Measurements from ENCODE around the gene B4GALT3. TPM values are rescaled to one million over a fixed set of nuclear protein-coding genes. Genes with fewer than 3 reads are reported as not detected.

Gene B4GALT3
- total and polyA plus RNA-seq, 5 donors = 16.0 to 21.0 (median 19.6) TPM

GRCh38 chr1:161171696-161172095, 5.6 kb downstream of the B4GALT3 start:
- DNase-seq (peak in 1 of 3 donors; percentile 27), ATAC-seq (no peak)
- H3K27ac ChIP-seq (ENCODE audit: low read length) = no peak overlapping the region
- H3K9me3 ChIP-seq (ENCODE audit: control insufficient read depth, low read length) = no peaks in the 10 kb centered on the region
- WGBS = 82% methylated on average over 12 of the region's 12 CpGs
- peaks cover 5% of the 10 kb centered on the region for H3K4me1 ChIP-seq (ENCODE audit: control insufficient read depth, insufficient read depth, low read length)
- intact Hi-C loops (cut with DNase I) = no loop called here
- no peaks in the 10 kb centered on the region for H3K27me3 ChIP-seq (ENCODE audit: control insufficient read depth, insufficient read depth)
- no peak overlapping the region for H3K4me3 ChIP-seq (ENCODE audit: low read length)

DNA sequence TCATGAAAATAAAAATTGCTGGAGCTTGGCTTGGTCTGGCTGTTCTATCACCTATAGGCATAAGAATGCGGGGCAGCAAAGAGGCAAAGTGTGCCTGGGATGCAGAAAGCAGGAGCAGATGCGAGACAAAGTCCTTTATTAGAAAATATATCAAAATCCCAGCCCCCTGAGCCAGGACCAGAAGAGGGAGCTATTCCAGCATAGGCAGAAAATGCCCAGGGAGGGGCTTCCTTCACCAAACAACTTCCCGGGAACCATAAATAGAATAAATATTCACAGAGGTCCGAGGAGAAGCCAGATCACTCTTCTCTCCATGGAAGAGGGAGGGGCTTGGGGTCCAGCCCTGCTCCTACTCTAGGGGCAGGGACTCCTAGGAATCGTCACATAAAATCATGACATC, 6.1 kb downstream of the B4GALT3 start:
- H3K27me3 ChIP-seq (ENCODE audit: control insufficient read depth, insufficient read depth) = no peaks in the 10 kb centered on the region
- DNase-seq (no peak), ATAC-seq (no peak)
- intact Hi-C loops (cut with DNase I) = no loop called here
- no peak overlapping the region for H3K27ac ChIP-seq (ENCODE audit: low read length)
- H3K9me3 ChIP-seq (ENCODE audit: control insufficient read depth, low read length) = no peaks in the 10 kb centered on the region
- peaks cover 5% of the 10 kb centered on the region for H3K4me1 ChIP-seq (ENCODE audit: control insufficient read depth, insufficient read depth, low read length)
- no peak overlapping the region for H3K4me3 ChIP-seq (ENCODE audit: low read length)
- WGBS = 54% methylated on average over 5 of the region's 5 CpGs

GRCh38 chr1:161168906-161169305, 8.4 kb downstream of the B4GALT3 start:
- ATAC-seq = no peak
- Histone ChIP-seq H3K9me3 (ENCODE audit: control insufficient read depth, low read length) (no peaks in the 10 kb centered on the region), H3K27ac (ENCODE audit: low read length) (no peak overlapping the region), H3K4me3 (ENCODE audit: low read length) (no peak overlapping the region), H3K4me1 (ENCODE audit: control insufficient read depth, insufficient read depth, low read length) (peaks cover 7% of the 10 kb centered on the region), H3K27me3 (ENCODE audit: control insufficient read depth, insufficient read depth) (no peaks in the 10 kb centered on the region)
- 94% methylated on average over 9 of the region's 9 CpGs for WGBS
- DNase-seq = peak in 1 of 3 donors; percentile 32
- intact Hi-C loops (cut with DNase I) = no loop called here

DNA sequence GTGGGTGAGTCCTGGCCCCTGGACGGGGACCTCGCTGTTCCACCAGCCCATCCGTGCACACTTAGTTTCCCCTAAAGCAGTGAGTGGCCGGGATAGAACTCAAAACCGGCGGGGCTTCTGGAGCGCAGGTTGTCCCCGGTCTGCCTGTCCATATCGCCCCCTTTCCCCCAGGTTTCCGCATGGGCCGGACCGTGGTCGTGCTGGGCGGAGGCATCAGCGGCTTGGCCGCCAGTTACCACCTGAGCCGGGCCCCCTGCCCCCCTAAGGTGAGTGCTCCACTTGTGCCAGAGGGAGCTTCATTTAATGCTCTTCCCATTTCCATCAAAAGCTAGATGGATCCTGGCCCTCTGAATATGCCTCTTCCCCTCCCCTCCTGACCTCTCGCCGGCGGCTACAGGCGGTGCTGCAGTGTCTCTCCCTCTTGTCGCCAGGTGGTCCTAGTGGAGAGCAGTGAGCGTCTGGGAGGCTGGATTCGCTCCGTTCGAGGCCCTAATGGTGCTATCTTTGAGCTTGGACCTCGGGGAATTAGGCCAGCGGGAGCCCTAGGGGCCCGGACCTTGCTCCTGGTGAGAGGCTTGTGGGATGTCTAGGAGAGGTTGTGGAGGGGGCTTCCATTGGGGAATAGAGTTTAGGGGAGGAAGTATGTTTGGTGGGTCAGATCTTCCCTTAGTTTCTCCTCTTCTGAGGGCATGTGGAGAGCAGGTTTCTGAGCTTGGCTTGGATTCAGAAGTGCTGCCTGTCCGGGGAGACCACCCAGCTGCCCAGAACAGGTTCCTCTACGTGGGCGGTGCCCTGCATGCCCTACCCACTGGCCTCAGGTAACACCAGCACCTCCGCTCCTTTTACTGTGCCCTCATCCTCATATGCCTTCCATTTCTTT, 10.4 kb downstream of the B4GALT3 start:
- no peaks in the 10 kb centered on the region for H3K27me3 ChIP-seq (ENCODE audit: control insufficient read depth, insufficient read depth)
- H3K4me1 ChIP-seq (ENCODE audit: control insufficient read depth, insufficient read depth, low read length) = peaks cover 4% of the 10 kb centered on the region
- peak overlapping the region; percentile 39 for H3K27ac ChIP-seq (ENCODE audit: low read length)
- no peaks in the 10 kb centered on the region for H3K9me3 ChIP-seq (ENCODE audit: control insufficient read depth, low read length)
- H3K4me3 ChIP-seq (ENCODE audit: low read length) = peak overlapping the region; percentile 55
- ATAC-seq (peak in 1 of 2 donors; percentile 1), DNase-seq (peak in 2 of 3 donors; percentile 32 to 61)
- intact Hi-C loops (cut with DNase I) = no loop called here
- 8% methylated on average over 33 of the region's 33 CpGs for WGBS

DNA sequence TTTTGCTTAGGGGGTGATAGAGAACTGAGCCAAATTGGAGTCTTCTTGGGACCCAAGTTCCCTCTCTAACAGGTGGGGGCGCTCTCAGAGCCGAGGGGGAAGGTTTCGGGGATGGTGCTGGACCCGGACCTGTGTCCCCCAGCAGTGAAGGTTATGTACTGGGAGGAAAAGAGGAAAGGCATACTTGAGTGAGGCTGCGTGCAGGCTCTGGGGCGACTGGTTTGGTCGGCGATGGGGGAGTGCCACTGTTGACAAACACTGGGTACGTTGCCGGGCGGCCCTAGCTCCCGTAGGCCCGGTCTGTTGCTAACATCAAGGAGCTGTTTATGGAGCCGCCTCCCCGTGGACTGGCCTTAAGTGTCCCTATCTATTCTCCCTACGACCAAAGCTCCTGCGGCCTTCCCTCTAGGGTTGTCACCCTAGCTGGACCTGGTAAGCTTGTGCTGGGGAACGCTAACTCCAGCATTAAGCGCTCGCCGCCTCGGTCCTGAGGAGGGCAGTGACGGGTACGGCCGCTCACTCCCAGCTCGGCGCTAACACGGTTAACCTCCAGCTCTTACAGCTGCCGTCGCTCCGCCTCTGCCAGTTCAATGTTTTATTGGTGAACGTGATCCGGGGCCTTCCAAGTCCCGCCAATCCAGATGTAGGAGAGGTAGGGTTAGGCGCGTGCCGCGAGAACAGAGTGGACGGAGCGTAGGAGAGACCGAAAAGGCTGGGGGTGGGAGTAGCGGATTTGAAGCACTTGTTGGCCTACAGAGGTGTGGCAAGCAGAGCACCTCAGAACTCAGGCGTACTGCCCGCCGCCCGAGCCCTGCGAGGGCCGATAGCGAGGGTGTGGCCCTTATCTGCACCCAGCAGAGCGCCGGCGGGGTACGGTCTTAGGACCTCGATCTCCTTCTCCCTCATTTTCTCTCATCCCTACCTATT, 11.3 kb downstream of the B4GALT3 start, which contains the start of gene PPOX:
Gene PPOX (plus strand): TSS at position 685 of the 927 bp plus-strand sequence. CDS start 422 bp downstream, outside the sequence.
- intact Hi-C loops (cut with DNase I) = no loop called here
- H3K9me3 ChIP-seq (ENCODE audit: control insufficient read depth, low read length) = no peaks in the 10 kb centered on the region
- ATAC-seq (peak; percentile 96 to 97), DNase-seq (peak; percentile 96 to 98 (median 97))
- H3K4me1 ChIP-seq (ENCODE audit: control insufficient read depth, insufficient read depth, low read length) = peaks cover 4% of the 10 kb centered on the region
- under 1% methylated on average over 54 of the region's 54 CpGs for WGBS
- no peaks in the 10 kb centered on the region for H3K27me3 ChIP-seq (ENCODE audit: control insufficient read depth, insufficient read depth)
- H3K4me3 ChIP-seq (ENCODE audit: low read length) = peak within 1 kb of the TSS; percentile 55
- peak within 1 kb of the TSS; percentile 94 for H3K27ac ChIP-seq (ENCODE audit: low read length)

DNA sequence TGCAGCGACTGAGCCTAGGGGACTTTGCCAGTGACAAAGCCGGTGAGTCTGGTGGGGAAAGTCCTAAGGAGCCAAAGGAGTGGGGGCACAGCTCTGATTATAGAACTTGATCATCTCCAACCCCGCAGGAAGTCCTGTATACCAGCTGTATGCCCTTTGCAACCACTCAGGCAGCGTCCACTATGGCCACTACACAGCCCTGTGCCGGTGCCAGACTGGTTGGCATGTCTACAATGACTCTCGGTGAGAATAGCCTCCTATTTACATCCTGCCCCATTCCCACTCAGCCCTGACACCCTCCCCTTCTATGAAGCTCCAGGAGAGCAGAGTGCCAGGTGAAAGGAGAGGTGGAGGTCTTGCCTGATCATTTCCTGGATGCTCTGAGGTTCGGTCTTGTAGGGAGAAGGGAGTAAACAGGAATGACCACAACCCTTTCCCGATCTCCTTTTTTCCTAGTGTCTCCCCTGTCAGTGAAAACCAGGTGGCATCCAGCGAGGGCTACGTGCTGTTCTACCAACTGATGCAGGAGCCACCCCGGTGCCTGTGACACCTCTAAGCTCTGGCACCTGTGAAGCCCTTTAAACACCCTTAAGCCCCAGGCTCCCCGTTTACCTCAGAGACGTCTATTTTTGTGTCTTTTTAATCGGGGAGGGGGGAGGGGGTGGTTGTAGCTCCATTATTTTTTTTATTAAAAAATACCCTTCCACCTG, 12.3 kb downstream of the B4GALT3 start:
- H3K27me3 ChIP-seq (ENCODE audit: control insufficient read depth, insufficient read depth) = no peaks in the 10 kb centered on the region
- no peaks in the 10 kb centered on the region for H3K9me3 ChIP-seq (ENCODE audit: control insufficient read depth, low read length)
- peak overlapping the region; percentile 54 for H3K4me3 ChIP-seq (ENCODE audit: low read length)
- DNase-seq (peak in 1 of 3 donors; percentile 56), ATAC-seq (no peak)
- H3K27ac ChIP-seq (ENCODE audit: low read length) = peak overlapping the region; percentile 94
- intact Hi-C loops (cut with DNase I) = no loop called here
- peaks cover 4% of the 10 kb centered on the region for H3K4me1 ChIP-seq (ENCODE audit: control insufficient read depth, insufficient read depth, low read length)
- whole genome bisulfite sequencing = 59% methylated on average over 14 of the region's 14 CpGs

- Histone ChIP-seq H3K4me1 (ENCODE audit: control insufficient read depth, insufficient read depth, low read length) (peaks cover 6% of the 10 kb centered on the region), H3K4me3 (ENCODE audit: low read length) (no peak overlapping the region), H3K27ac (ENCODE audit: low read length) (no peak overlapping the region), H3K27me3 (ENCODE audit: control insufficient read depth, insufficient read depth) (no peaks in the 10 kb centered on the region), H3K9me3 (ENCODE audit: control insufficient read depth, low read length) (no peaks in the 10 kb centered on the region)
- no peak for ATAC-seq
- intact Hi-C loops (cut with DNase I) = no loop called here
- WGBS = 90% methylated on average over 5 of the region's 5 CpGs
- peak in 1 of 3 donors; percentile 43 for DNase-seq
Measured at GRCh38 chr1:161163793-161164192, 13.5 kb downstream of the B4GALT3 start.

DNA sequence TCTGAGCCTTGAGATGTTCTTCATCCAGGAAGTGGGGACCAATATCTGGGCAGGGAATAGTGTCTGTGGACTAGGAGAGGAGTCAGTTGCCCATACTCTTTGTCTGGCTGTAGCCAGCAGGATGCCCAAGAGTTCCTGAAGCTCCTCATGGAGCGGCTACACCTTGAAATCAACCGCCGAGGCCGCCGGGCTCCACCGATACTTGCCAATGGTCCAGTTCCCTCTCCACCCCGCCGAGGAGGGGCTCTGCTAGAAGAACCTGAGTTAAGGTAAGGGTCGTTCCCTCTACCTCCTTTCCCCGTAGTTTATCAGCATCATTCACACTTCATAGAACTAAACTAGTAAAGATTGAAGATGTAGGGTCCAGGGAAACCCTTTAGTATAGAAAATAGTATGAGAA, 14.5 kb downstream of the B4GALT3 start:
- no peak for DNase-seq
- Histone ChIP-seq H3K4me1 (ENCODE audit: control insufficient read depth, insufficient read depth, low read length) (peaks cover 6% of the 10 kb centered on the region), H3K4me3 (ENCODE audit: low read length) (no peak overlapping the region), H3K27me3 (ENCODE audit: control insufficient read depth, insufficient read depth) (no peaks in the 10 kb centered on the region), H3K27ac (ENCODE audit: low read length) (no peak overlapping the region), H3K9me3 (ENCODE audit: control insufficient read depth, low read length) (no peaks in the 10 kb centered on the region)
- no peak for ATAC-seq
- intact Hi-C loops (cut with DNase I) = no loop called here
- 92% methylated on average over 10 of the region's 10 CpGs for WGBS

DNA sequence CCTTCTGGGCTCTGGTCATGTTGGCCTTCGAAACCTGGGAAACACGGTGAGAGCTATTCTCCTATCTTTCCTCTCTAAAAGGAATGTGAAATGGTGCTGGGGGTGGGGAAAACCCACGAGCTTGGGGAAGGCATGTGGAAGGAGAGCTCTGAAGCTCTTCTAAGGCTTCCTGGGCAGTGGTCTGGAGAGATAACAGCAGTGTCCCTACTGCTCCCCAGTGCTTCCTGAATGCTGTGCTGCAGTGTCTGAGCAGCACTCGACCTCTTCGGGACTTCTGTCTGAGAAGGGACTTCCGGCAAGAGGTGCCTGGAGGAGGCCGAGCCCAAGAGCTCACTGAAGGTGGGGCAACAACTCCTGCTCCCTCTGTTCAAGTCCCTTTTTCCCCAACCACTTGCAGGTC, 15.3 kb downstream of the B4GALT3 start:
- ATAC-seq (no peak), DNase-seq (no peak)
- 57% methylated on average over 7 of the region's 7 CpGs for WGBS
- no peak overlapping the region for H3K27ac ChIP-seq (ENCODE audit: low read length)
- H3K27me3 ChIP-seq (ENCODE audit: control insufficient read depth, insufficient read depth) = no peaks in the 10 kb centered on the region
- intact Hi-C loops (cut with DNase I) = no loop called here
- no peak overlapping the region for H3K4me3 ChIP-seq (ENCODE audit: low read length)
- peaks cover 3% of the 10 kb centered on the region for H3K4me1 ChIP-seq (ENCODE audit: control insufficient read depth, insufficient read depth, low read length)
- H3K9me3 ChIP-seq (ENCODE audit: control insufficient read depth, low read length) = no peaks in the 10 kb centered on the region

DNA sequence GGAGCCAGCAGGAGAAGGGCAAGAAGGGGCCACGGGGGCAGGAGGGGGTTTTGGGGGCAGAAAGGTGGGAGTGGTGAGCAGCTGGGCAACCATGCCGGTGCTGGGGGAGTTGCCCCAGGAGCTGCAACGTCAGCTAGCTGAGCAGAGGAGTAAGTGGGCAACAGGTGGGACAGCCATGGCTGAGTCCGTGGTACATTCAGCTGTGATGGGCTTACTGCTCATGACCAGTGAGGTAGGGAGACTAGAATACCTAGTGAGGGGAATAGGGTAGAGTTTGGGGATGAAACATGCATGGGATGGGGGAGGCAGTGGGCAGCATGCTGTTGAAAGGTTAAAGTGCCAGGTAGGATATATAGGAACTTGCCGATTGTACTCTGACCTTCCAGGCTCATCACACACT, 15.7 kb downstream of the B4GALT3 start:
- intact Hi-C loops (cut with DNase I) = no loop called here
- no peak overlapping the region for H3K4me3 ChIP-seq (ENCODE audit: low read length)
- H3K4me1 ChIP-seq (ENCODE audit: control insufficient read depth, insufficient read depth, low read length) = peaks cover 3% of the 10 kb centered on the region
- DNase-seq (no peak), ATAC-seq (no peak)
- H3K27ac ChIP-seq (ENCODE audit: low read length) = no peak overlapping the region
- 82% methylated on average over 5 of the region's 5 CpGs for WGBS
- H3K9me3 ChIP-seq (ENCODE audit: control insufficient read depth, low read length) = no peaks in the 10 kb centered on the region
- H3K27me3 ChIP-seq (ENCODE audit: control insufficient read depth, insufficient read depth) = no peaks in the 10 kb centered on the region
